HG02610 (cell line): ENCODE measurements around the gene NDUFAF5.

Source experiments
- ATAC-seq: cut with Tn5 transposase; IDR thresholded peaks from one replicate; pipeline ENCODE4 v1.9.1; 2021; ENCODE audit warnings: mild to moderate bottlenecking, moderate library complexity; ENCODE audit not compliant: unreplicated experiment

NDUFAF5 gene

DNA sequence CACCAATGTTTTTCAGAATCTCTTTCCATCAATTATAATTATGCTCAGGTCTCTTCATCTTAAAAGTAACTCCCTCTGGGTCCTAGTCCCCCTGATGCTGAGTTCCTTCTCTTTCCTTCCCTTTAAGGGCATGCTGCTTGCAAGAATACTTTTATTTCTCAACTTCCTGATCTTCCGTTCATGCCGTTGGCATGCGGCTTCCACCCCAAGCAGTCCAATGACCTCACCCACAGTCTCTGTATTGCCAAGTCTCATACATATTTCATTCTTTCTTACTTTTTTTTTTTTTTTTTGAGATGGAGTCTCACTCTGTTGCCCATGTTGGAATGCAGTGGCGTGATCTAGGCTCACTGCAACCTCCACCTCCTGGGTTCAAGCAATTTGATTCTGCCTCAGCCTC is 83.5 kb downstream of the NDUFAF5 start:
- no peak for ATAC-seq

DNA sequence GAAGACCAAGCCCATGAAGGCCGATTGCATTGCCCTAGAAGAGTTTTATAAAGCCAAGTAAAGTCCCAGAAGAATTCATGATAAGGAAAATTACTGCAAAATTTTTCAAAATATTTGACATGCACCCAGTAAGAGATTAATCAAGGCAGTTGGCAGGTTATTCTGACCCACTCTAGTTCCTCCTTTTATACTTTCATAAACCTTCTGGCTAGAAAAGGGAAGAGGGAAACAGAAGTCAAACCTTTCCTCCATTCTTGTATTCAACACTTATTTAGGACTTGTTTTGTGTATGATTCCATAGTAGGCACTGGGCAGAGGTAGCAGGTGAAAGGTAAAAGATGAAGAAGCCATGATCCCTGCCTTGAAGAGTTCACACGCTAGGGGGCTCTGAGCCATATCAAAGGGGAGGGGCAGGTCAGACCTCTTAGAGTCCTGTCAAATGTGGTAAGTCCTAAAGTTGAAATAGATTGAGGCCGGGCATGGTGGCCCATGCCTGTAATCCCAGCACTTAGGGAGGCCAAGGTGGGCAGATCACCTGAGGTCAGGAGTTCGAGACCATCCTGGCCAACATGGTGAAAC is 85.4 kb downstream of the NDUFAF5 start:
- no peak for ATAC-seq
